DMS114 treated with DMSO at 0.1 percent for 48 hours (cell line): ENCODE measurements around the gene MYLK.
A peak's percentile ranks its signal among the peaks of the same experiment; 100 is the strongest.
"Not testable (repeated sequence)": the region's sequence is repeated elsewhere in the genome, so short reads cannot be mapped to it uniquely, and the experiment has no call there.

Source experiments
- DNase-seq: peaks from one replicate; lab custom pipeline; 2025; ENCODE audit not compliant: unreplicated experiment; lab: John Stamatoyannopoulos, UW

Gene MYLK

DNA sequence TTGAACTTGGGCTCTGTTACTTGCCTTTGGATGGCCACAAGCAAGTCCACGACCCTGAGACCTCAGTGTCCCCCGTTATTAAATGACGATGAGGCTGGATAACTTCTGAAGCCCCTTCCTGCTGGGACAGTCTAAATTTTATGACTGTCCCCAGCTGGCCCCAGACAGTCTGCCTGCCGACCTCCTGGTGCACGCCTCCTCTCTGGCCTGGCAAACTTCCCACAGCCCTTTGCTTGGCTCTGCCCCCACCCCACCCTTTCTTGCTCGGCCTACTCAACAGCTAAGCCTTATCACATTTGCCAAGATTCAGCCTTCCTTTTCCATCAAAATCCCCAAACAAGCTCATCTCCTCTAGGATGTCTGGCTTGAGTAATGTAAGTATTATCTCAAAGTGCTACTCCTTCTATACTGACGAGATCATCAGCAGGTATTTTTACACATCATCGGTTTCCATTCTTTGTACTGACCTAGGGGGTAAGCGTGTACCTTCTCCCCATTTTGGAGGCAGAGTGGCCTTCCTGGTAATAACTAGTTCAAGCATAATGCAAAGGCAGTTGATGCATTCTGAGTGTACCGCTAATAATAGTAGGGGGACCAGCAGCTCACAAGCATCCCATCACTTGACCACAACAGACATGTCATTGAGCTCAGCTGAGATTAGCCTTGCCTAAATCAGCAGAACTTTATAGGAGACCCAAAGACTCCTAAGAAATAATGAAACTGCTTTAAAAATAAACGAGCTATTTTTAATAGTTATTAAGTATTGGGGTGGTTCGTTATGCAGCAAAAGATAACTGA lies 178.4 kb downstream of the MYLK start:
- DNase-seq = no peak

DNA sequence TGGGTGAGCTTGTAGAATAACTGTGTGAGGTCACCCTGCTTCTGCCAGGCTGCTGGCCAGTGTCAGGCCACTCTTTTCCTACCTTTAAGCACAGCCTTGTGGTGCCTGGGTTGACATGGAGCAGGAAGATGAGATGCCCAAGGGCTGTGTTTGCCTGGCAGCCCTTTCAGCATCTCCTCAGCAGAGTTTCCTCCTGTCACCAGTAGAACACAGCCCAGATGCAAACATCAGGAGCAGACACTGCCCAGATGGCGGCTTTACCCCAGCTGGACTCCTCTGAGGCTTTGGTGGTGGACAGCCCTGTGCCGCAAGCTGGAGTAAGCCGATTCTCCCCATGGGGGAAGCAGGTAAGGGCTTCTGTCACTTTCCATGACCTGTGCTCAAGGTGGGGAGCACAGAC lies 180.5 kb downstream of the MYLK start:
- DNase-seq = not testable (repeated sequence)

DNA sequence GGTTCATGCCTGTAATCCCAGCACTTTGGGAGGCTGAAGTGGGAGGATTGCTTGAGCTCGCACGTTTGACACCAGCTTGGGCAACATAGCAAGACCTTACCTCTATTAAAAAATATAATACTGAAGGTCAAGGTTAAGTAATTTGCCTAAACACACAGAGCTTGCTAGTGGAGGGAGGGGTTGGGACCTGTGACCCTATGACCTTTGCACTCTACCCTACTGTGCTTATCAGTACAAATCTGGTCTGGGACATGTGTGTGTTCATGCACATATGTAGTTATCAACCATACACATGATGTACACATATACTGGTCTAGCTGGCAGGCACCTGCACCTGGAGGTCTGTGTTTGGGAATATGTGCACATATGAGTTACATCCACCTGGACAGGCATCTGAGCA lies 181.4 kb downstream of the MYLK start:
- no peak for DNase-seq

DNA sequence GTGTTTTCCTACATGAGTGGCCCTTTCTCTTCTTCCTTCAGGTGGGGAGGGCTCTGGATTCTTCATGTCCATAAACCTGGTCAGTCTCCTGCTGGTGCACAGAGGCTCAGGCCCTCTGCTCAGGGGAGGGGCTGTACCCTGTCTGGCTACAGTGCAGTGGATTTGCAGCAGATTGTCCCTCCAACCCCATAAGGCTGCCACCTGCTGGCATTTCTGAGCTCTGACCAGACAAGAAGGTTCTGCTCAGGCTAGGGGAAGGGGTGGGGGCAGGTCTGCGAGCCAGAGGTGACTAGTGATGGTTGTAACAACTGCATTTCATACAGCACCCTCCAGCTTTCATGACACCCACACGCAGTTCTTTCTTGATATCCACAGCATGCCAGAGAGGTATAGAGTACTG lies 182.1 kb downstream of the MYLK start:
- peak; percentile 28 for DNase-seq

DNA sequence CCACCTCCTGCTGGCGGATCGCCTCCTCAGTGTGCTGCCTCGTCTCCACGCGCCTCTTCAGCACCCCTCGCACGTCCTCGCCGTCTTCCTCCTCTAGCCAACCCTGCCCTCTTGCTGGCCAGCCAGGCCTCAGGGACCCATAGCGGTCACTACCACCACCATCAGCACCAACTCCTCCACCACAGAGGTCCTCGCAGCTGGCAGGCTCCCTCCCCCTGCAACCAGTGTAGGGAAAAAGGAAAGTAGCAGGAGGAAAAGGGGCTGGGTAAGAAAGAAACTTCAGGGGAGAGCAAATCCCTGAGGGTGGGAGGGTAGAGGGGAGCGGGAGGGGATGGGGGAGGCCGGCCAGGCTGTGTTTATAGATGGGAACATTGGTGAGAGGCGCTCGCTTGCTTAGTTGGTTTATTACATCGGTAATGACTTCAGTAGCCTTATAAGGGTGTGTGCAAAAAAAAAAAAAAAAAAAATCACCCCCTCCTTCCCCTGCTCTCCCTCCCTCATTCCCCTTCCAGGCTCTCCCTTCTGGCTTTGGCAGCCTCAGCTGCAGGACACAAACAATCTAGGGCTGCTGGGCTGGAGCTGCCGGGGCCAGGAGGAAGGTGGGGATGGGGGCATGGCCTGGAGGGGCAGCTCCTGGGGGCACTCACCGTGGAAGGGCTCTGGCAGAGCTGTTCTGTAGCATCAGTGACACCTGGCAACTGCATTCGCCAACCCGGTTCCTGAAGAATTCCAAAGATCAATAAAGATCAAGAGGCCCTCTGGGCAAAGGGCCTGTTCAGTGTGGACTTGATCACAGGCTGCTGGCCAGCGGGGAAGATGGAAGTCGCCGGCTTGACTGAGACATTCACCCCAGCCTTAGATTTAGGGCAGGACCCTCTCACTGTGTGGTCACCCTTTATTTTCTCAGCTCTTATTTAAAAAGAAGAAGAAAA lies 183.1 kb downstream of the MYLK start:
- DNase-seq = no peak

DNA sequence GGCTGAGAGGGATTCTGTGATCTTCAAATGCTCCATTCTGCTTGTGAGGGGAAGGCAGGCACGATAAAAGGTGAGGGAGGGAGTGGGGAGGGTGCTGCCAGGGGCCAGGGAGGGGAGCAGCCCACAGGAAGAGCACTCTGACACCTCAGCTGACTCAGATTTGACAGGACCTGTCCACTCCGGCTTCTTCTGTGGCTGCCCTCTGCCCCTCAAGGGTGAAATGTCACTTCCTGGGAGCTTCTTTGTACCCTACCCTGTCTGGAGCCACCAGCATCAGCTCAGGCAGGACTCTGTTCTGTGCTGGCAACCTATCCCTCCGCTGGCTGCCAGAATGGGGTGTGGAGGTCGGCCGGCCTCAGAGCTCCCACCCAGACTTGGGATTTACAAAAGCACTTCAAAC lies 185.3 kb downstream of the MYLK start:
- DNase-seq = no peak

DNA sequence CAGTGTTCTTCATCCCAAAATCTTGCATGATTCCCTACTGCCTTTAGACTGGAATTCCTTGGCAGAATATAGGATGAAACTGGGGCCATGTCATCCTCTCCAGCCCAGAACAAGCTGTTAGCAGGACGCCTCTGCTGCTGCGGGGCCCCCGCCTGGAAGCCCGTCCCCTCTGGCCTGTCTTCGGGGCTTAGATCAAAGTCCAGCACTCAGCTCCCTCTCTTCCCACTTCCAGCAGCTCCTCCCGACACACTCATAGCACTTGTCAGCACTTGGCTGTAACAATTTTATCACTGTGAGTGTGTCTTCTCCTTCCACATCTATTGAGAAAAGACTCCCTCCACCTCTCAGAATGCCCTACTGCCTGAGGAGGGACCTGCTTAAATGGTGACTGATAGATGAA lies 187.3 kb downstream of the MYLK start:
- no peak for DNase-seq

DNA sequence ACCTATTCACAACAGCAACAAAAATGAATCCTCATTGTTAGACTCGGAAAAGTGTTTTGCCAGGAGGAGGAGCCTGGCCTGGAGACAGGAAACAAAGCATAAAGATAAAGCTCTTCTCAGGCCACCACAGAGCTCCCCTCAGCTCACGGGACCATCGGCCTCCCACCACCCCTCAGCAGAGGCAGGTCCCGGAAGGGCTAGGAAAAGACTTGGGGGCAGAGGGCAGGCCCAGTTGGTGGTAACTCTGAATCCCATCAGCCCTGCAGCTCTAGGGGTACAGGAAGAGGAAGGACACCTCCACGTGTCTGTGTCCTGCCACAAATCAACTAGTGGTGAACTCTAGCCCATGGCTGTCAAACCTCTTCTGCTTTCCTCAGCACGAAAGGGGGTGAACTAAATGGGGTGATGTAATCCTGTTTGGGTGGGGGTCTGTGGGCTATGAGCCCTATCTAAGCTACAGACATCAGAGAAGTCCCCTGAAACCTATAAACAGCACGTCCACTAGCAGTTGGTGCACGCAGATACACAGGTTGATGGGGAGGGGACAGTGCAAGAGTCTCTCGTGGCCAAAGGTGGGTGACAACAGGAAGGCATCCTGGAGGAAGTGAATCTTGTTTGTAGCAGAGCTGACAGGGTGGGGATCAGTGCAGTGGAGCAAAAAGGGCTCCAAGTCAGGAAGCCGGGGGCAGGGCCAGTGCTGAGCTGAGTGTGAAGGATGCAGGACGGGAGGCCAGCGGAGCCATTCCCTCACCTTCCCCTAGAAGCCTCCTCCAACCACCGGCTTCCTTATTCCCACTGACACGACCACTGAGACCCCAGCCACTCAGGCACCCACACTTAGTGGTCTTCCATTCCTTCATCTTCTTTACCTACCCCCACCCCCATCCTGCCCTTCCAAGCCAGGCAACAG lies 188.1 kb downstream of the MYLK start:
- DNase-seq = no peak

DNA sequence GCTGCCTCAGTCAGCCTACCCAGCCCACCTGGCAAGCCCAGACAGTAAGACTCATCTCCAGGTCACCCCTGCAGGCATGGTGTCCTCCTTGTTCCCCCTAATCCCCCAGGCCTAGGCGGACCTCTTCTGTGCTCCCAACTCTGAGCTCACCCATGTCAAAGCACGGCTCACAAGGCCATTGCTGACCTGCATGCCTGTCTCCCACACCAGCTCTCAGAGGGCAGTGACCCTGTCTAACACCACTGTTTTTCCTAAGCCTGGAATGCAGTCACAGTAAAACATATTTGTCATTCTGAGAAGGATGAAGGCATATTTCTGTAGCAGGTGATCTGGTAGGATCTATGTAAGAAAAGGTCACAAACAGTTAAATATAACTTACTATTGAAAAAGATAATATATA lies 189.0 kb downstream of the MYLK start:
- no peak for DNase-seq

DNA sequence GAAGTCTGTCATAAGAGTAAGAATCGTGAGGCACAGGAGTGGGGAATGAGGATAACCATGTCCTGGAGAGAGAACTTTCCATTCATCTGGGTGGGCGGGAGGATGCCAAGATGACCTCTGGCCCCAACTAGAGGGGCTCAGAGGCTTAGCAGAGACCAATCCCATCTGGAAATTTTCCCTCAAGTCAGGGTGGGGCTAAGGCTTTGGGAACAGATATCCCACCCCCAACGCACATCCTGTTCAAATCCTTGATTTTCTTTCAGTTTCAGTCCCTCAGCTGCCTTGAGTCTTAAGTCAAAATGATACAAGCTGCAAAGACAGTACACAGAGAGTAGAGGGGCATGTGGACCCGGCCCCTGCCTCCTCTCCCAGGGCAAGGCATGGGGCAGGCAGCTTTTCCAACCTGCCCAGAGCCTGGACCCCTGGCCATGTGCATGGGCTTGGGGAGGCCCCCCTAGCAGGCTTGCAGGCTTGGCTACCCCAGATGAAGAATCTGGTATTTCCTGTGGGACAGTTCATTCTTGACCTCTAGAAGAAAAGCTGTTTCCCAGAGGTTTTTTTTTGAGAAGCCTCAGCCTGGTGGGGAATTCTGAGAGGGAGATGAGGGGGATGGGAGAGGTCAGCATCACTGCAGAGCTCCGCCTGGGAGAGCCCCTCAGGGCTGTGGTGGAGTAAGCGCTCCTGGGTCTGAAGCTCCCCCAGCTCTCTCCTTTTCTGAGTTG lies 189.6 kb downstream of the MYLK start:
- no peak for DNase-seq

DNA sequence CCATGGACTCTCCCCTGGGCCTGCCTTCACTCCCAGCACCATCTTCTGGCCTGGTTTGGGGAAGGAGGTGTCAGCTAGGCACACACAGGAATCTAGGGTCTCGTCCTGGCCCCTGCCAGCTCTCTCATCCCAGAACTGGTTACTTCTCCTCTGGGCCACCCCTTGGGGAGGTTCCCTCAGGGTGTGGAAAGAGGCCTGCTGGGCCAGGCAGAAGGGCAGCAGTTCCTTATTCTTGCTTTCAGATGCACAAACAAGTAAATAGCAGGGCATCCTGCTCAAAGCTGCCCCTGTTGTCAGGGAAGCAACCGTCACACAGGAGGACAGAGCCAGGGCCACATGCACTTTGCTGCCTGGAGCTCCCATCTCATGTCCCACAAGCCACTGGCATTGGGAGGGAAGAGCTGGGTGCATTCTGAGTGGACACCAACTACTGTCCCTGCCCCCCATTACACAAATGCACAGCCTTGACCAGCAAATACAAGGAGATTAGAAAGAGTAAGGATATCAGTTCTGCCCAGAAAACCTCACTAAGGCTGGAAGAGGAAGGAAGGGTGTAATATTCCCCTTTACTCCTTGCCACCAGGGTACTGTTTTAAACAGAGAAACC lies 190.4 kb downstream of the MYLK start:
- DNase-seq = no peak

DNA sequence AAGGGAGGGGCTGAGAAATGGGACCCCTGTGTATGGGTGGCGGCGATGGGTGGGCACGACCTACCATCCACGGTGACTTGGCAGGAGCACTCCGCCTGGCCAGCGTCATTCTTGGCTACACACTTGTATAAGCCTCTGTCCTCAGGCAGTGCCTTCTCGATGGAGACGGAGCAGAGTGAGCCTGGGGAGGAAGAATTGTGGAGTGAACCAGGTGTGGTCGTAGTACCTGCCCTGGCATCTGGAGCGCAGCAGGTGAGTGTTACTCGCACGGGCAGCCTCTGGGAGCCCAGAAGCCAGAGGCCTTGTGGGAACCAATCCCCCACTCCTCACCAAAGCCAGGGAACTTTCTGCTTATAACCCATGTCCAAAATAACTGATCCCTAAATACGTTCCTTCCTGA lies 191.5 kb downstream of the MYLK start:
- DNase-seq = no peak

DNA sequence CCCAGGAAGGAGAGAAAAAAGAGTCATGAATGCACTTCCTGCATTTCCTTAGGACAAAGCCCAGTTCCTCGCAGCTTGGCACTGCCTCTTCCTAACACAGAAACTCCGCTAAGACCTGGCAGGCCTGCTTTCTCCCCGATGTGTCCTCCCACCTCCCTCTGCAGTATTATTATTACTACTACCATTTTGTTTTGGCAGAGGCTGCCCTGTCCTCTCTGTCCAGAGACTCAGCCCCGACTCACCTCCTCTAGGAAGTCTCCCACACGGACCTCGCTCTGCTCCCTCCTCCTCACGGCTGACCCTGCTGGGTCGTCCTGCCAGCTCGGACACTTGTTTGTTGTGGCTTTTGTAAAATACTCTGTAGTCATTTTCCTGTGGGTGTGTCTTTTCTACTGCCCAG lies 192.1 kb downstream of the MYLK start:
- no peak for DNase-seq

DNA sequence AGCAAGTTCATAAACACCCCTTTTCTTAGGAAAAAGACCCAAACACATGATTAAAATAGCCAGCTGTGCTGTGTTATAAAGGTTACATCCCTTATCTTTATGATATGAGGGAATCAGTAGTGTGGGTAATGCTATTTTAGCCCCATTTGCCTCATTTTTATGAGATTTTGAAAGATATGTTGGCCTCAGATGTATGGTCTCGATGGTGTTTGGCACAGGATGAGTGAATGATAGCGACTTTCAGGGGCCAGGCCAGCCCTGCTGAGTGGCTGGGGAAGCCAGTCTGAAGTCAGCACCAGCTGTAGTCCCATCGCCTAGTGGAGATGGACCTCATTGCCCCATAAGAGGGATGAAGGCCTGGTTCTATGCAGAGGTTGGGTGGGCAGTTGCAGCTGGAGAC lies 194.3 kb downstream of the MYLK start:
- DNase-seq = no peak

DNA sequence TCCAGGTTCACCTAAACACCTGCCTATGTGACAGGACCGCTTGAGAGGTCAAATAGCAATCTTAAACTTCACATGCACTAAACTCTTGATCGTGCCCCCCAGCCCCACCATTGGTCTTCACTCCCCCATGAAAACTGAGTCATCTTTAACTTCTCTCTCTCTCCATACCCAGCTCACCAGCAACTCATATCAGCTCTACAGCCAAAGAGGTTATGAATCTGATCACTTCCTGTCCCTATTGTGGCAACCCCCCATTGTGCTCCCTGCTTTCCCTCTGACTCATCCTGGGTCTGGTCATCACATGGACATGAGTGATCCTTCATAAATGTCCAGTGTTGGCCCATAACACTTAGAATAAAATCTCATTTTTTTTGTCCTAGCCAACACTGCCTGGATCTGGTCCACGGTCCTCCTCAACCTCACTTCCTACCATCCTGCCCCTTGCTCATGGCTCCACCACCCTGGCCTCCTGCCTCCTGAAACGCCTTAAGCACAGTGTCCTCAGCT lies 195.8 kb downstream of the MYLK start:
- DNase-seq = no peak

DNA sequence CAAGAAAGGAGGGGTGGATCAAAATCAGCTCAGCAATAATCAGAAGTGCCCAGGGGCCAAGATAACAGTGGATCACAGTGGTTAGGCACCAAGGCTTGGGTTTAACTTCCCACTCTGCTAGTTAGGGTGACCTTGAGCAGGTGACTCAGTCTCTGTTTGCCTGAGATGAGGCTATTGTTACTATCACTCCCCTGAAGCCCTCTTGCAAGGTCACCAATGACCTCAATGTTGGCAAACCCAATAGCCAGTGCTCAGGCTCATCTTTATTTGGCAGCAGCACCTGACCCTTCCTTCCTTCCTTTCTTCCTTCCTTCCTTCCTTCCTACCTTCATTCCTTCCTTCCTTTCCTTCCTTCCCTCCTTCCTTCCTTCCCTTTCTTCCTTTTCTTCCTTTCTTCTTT lies 196.8 kb downstream of the MYLK start:
- DNase-seq = no peak

DNA sequence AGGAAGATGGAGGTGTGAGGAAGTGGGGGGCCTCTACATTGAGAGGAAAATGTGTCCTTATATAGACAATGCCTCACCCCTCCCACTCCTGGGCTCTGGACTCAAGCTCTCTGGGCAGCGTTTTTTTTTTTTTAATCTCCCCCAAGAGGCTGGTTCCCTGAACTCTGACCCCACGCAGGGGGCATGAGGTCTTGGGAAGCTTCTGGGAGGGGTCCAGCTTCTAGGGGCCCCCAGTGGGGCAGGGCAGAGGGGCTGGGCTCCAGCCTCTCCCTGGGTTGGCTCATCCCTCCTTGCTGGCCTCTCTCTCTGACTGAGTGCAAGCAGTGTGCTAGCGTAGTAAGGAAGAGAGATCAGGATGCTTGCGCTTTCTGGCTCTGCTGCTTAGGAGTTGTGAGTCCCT lies 197.9 kb downstream of the MYLK start:
- DNase-seq = no peak

DNA sequence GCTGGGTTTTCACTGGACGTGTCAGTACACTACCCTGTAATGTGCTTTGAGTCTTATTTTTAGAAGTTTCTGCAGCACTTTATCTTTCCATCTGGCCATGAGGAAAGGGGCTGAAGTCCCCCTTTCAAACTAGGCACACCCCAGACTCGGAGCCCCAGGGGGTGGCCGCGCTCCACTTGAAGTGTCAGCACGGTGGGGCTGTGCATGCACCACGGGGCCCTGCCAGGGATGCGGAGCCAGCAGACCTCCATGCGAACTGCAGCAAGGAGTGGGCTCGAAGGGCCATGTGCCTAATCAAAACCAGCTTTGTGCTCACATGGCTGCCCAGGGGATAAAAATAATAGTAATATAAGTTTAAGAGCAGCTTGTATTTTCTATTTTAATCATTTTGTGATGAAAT lies 198.4 kb downstream of the MYLK start:
- no peak for DNase-seq

DNA sequence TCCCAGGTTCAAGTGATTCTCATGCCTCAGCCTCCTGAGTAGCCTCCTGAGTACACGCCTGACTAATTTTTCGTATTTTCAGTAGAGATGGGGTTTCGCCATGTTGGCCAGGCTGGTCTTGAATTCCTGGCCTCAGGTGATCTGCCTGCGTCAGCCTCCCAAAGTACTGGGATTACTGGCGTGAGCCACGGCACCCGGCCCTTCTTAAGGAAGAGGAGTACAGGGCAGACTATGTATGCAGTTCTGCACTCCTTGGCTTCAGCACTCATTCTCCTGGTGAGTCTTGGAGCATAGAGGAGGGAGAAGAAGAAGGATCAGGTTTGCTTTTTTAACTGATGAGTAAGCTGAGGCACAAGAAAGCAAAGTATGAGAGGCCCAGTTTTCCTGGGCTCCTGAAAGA lies 199.5 kb downstream of the MYLK start:
- no peak for DNase-seq

DNA sequence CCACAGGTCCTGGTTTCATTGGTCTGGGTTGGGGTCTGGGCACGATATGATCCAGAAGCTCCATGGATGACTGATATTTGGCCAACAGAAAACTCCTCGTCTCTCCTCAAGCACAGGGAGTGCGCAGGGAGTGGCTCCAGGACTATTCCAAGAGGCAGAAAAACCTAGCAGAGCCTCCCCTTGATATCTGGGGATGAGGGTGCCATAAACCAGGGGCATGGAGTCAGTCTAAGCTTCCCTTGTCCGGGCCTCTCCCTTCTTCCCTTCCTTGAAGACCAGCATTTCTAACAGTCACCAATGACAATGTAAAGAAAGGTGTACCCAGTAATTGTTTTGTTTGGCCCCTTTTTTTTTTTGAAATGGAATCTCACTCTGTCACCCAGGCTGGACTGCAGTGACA lies 199.9 kb downstream of the MYLK start:
- no peak for DNase-seq
